HG02938 (cell line): ENCODE measurements around the gene PTPRE.
"Not testable (repeated sequence)": the region's sequence is repeated elsewhere in the genome, so short reads cannot be mapped to it uniquely, and the experiment has no call there.

Experiments
- ATAC-seq: cut with Tn5 transposase; IDR thresholded peaks from one replicate; pipeline ENCODE4 v1.9.1; 2021; ENCODE audit warnings: mild to moderate bottlenecking, moderate library complexity; ENCODE audit not compliant: unreplicated experiment

The PTPRE gene

GRCh38 chr10:128084991-128085390 lies 178.1 kb downstream of the PTPRE start:
- no peak for ATAC-seq

- ATAC-seq: no peak
These were observed 179.3 kb downstream of the PTPRE start for GRCh38 chr10:128086003-128086863.

- no peak for ATAC-seq
These were observed 180.4 kb downstream of the PTPRE start for GRCh38 chr10:128087146-128087883.

DNA sequence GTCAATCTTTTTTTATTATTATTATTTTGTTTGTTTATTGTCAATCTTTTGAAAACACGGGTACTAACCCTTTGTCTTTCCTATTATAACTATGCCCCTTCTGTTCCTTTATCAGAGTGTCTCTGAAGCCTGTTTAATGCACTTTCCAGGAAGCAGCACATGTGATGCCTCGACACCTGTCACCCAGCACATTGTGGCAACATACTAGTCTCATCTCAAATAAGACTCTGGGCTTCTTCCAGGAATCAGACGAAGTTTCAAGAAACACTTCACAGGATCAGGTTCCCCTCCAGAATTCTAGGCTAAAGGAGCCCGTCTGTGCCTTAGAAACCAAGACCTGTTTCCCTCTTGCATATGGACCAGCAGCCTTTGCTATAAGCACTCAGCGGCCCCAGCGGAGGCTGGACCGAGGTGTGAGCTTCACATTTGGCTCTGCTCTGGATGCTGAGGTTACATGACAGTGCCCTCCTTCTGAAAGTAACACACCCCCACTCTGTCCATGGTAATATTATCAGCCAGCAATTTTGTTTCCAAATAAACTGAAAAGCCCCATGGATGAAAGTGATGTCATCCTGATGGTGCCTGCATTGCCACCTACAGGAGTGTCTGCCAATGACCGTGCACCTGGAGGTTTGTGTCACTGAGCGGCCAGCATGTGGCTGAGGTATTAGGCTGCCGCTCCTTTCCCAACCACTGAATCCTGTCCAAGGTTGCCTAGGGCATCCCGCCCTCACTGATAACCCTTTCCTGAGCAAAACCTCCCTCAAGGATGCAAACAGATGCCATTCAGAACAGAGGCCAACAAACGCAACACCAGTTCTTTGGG lies 181.2 kb downstream of the PTPRE start:
- no peak for ATAC-seq

GRCh38 chr10:128091636-128092210 lies 184.8 kb downstream of the PTPRE start:
- no peak for ATAC-seq

DNA sequence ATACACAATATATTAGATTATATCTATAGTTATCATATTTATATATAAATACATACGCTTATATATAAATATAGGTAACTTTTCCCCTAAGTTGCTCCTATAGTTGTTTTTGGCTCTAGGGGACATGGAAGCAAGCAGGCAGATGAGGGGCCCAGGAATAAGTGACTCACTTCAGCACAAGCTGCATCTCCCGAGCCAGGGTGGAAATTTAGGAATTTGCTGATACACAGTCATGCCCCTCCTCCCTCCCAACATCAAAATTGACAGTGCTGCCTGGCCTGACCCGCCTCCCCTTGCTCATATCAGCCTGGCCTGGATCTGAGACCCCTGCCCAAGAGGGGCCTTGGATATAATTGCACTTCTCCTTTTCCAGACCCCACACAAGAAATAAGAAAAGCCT lies 185.6 kb downstream of the PTPRE start:
- ATAC-seq: no peak

DNA sequence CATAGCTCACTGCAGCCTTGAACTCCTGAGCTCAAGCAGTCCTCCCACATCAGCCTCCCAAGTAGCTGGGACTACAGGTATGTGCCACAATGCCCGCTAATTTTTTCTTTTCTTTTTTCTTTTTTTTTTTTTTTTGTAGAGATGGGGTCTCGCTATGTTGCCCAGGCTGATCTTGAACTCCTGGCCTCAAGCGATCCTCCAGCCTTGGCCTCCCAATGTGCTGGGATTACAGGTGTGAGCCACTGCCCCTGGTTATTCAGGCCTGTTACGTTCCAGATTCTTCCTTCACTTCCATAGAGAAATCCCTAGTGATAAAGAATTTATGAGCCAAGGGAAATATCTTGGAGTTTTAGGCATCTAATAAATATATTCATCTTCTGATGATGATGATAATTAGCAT lies 187.7 kb downstream of the PTPRE start:
- ATAC-seq: not testable (repeated sequence)

GRCh38 chr10:128095027-128095752 lies 188.3 kb downstream of the PTPRE start:
- no peak for ATAC-seq

DNA sequence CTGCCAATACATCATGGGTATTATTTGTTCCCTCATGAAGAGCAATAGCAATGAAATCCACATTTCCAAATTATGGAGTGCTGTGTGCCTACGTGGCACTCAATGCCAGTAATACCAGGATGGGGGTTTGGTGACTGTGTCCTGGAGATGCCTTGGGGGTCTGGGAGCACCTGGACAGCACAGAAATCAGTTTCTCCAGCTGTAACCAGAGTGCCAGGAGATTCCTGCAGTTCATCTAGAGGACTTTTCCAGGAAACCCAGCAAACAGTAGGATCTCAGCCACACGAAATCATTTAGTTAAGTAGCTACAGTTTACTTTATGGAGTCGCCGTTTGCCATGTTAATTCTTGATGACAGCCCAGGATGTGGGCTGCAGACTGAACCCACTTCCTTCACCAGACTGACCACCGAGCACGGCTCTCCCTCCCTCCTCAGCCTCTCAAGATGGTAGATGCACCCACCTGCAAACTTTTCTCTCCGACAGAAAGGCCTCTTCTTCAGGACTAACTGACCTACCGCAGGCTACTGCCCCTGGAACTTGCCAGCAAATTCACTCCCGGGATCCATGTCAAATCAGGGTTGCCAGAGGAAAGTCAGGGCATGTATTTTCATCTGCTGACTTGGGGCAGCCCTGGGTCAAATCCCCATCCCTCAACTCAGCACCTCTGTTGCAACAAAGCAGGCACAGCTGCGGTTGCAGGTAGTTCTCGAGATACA lies 189.0 kb downstream of the PTPRE start:
- ATAC-seq: no peak

GRCh38 chr10:128096486-128097199 lies 189.7 kb downstream of the PTPRE start:
- ATAC-seq: no peak

- ATAC-seq: no peak
These were observed 190.9 kb downstream of the PTPRE start for GRCh38 chr10:128097783-128098182.

DNA sequence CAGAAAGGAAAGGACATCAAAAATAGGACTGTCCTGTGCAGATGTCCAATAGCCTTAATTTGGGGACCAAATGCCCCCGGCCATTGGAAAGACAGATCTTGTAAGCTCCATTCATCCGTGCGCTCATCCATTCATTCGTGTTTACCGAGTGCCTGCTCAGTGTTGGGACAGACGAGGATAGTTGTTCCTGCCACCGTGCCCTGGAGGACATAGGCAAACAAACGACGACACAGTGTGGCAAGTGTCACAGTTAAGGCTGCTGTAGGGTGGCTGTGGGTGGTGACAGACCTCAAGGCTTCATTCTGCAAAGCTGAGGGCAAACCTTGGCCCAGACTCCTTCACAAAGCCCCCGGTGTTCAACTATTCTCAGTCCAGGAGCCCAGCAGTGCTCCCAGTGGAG lies 191.7 kb downstream of the PTPRE start:
- no peak for ATAC-seq

GRCh38 chr10:128099901-128100300 lies 193.0 kb downstream of the PTPRE start:
- ATAC-seq: no peak

DNA sequence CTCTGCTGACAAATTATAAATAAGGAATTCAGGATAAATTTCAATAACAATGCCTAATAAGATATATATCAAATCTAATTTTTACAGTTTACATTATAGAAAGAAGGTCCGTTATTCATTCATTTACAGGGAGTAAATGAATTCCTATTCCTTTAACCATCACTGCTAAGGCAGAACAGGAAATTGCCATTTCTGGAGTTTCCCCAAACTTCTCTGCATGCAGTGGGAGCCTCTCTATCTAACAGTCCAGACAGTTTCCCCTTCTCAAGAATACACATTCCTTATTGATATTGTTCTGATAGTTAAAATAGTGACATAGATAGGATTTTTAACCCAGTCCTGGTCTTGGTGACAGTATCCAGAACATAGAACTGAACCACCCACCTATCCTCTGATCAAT lies 195.0 kb downstream of the PTPRE start:
- no peak for ATAC-seq

GRCh38 chr10:128102480-128103228 lies 195.8 kb downstream of the PTPRE start:
- ATAC-seq: no peak

GRCh38 chr10:128103229-128103714 lies 196.4 kb downstream of the PTPRE start:
- no peak for ATAC-seq

DNA sequence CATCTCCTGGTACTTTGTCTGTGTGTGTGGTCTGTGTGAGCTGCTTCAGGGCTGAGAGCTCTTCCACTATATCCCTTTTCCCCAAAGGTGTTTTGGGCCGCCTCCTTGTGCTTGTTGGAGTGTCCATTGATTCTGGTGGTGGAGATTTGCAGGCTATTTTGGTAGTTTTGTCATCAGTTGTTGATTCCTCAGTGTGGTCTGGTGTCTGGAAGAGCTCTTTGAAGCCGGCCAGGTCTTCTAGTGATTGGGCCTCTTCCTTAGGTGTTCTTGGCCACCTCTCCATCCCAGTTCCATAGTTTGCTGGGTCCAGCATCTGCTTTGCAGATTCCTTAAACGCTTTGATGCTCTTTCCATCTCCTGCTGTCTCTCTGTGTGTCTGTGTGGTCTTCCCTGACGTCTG lies 198.5 kb downstream of the PTPRE start:
- no peak for ATAC-seq

- no peak for ATAC-seq
These were observed 202.8 kb downstream of the PTPRE start for GRCh38 chr10:128109707-128110106.
